ENCODE measurements around the gene RPS25. TPM values are rescaled to one million over a fixed set of nuclear protein-coding genes. Genes with fewer than 3 reads are reported as not detected.
"Not testable (repeated sequence)": the region's sequence is repeated elsewhere in the genome, so short reads cannot be mapped to it uniquely, and the experiment has no call there.

Gene RPS25
- total and polyA plus RNA-seq, 10 of the 15 experiments (the other 5 are each of a cell fraction or from before 2014, with no cell fraction given), result 886 to 3,746 (median 3,066) TPM

DNA sequence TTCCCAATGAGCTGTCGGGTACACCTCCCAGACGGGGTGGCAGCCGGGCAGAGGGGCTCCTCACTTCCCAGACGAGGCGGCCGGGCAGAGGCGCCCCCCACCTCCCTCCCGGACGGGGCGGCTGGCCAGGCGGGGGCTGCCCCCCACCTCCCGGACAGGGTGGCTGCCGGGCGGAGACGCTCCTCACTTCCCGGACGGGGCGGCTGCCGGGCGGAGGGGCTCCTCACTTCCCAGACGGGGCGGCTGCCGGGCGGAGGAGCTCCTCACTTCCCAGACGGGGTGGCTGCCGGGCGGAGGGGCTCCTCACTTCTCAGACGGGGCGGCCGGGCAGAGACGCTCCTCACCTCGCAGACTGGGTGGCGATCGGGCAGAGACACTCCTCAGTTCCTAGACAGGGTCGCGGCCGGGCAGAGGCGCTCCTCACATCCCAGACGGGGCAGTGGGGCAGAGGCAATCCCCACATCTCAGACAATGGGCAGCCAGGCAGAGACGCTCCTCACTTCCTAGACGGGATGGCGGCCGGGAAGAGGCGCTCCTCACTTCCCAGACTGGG, 26.6 kb downstream of the RPS25 start:
- intact Hi-C loops (cut with micrococcal nuclease; ENCODE audit: unreplicated experiment); H3K36me3 ChIP-seq (ENCODE audit: control insufficient read depth in 2 of 2, insufficient read depth in 2 of 2, low read length in 1 of 2); H3K27me3 ChIP-seq (replicated peaks in 1 of 2; ENCODE audit: control insufficient read depth in 2 of 2, insufficient read depth in 2 of 2, low read length in 1 of 2); H3K9me3 ChIP-seq (replicated peaks; ENCODE audit: control insufficient read depth, insufficient read depth, low read length); H2AFZ ChIP-seq (ENCODE audit: control insufficient read depth, low read depth, low read length); H3K9ac ChIP-seq (ENCODE audit: control insufficient read depth, insufficient read depth, low read length); POLR2A ChIA-PET; H3K4me3 ChIP-seq; H4K20me1 ChIP-seq (ENCODE audit: control insufficient read depth, insufficient read depth); FAIRE-seq; ATAC-seq; H3K4me2 ChIP-seq (ENCODE audit: control insufficient read depth, insufficient read depth); RAD21 ChIA-PET (ENCODE audit: unreplicated experiment); in situ Hi-C loops (cut with MboI); H3K79me2 ChIP-seq (ENCODE audit: control insufficient read depth, insufficient read depth, low read length); SMC1A ChIA-PET (ENCODE audit: uncharacterized antibody, unreplicated experiment); H3K4me1 ChIP-seq (ENCODE audit: control insufficient read depth, insufficient read depth, low read length); BruUV-seq (replicated peaks); DNase-seq (ENCODE audit: low read depth, low spot score); H3K27ac ChIP-seq (ENCODE audit: control insufficient read depth, insufficient read depth): not testable (repeated sequence)
- CTCF ChIA-PET, result interaction anchor here (0.6 kb wide), 1 partner anchor 354 kb away, joined by 3 read pairs; no protein-coding TSS in a partner anchor
- 98% methylated on average over 19 of the region's 44 CpGs for WGBS (ENCODE audit: insufficient coverage, insufficient replicate concordance, low lambda C conversion rate, missing lambda C conversion rate)

DNA sequence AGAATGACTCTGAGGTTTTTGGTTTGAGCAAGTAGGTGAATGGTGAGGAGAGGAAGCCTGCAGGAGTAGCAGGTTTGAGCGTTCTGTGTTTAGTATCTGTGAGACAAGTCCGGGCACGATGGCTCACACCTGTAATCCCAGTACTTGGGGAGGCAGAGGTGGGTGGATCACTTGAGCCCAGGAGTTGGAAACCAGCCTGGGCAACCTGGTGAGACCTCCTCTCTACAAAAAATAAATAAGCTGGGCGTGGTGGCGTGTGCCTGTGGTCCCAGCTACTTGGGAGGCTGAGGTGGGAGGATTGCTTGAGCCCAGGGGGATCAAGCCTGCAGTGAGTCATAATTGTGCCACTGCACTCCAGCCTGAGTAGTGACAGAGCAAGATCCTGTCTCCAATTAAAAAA, 29.9 kb downstream of the RPS25 start:
- no TSS peak for BruUV-seq (replicated peaks)
- ATAC-seq (no peak), DNase-seq (ENCODE audit: low read depth, low spot score) (no peak), FAIRE-seq (no peak)
- no peaks in the 10 kb centered on the region for H3K79me2 ChIP-seq (ENCODE audit: control insufficient read depth, insufficient read depth, low read length)
- ChIA-PET SMC1A (ENCODE audit: uncharacterized antibody, unreplicated experiment) (no interaction called here), POLR2A (interaction anchor here (0.6 kb wide), 1 partner anchor 261 kb away, joined by 3 read pairs; no protein-coding TSS in a partner anchor), CTCF (no interaction called here), RAD21 (ENCODE audit: unreplicated experiment) (no interaction called here)
- in situ Hi-C loops (cut with MboI) (no loop called here), intact Hi-C loops (cut with micrococcal nuclease; ENCODE audit: unreplicated experiment) (no loop called here)
- H3K9ac ChIP-seq (ENCODE audit: control insufficient read depth, insufficient read depth, low read length), result no peak overlapping the region
- no peak overlapping the region for H3K4me2 ChIP-seq (ENCODE audit: control insufficient read depth, insufficient read depth)
- H3K27me3 ChIP-seq (replicated peaks in 1 of 2; ENCODE audit: control insufficient read depth in 2 of 2, insufficient read depth in 2 of 2, low read length in 1 of 2), result no peaks in the 10 kb centered on the region; a peak in 1 of 4 replicates
- H3K9me3 ChIP-seq (replicated peaks; ENCODE audit: control insufficient read depth, insufficient read depth, low read length), result no peaks in the 10 kb centered on the region
- TF ChIP-seq, protein P1, sequence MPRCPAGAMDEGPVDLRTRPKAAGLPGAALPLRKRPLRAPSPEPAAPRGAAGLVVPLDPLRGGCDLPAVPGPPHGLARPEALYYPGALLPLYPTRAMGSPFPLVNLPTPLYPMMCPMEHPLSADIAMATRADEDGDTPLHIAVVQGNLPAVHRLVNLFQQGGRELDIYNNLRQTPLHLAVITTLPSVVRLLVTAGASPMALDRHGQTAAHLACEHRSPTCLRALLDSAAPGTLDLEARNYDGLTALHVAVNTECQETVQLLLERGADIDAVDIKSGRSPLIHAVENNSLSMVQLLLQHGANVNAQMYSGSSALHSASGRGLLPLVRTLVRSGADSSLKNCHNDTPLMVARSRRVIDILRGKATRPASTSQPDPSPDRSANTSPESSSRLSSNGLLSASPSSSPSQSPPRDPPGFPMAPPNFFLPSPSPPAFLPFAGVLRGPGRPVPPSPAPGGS (IDR thresholded peaks at IDR 0.05; ENCODE audit: borderline replicate concordance, insufficient read depth, low read depth, low read length, poor library complexity, severe bottlenecking), result peak; percentile 41
- TF ChIP-seq, protein P2, sequence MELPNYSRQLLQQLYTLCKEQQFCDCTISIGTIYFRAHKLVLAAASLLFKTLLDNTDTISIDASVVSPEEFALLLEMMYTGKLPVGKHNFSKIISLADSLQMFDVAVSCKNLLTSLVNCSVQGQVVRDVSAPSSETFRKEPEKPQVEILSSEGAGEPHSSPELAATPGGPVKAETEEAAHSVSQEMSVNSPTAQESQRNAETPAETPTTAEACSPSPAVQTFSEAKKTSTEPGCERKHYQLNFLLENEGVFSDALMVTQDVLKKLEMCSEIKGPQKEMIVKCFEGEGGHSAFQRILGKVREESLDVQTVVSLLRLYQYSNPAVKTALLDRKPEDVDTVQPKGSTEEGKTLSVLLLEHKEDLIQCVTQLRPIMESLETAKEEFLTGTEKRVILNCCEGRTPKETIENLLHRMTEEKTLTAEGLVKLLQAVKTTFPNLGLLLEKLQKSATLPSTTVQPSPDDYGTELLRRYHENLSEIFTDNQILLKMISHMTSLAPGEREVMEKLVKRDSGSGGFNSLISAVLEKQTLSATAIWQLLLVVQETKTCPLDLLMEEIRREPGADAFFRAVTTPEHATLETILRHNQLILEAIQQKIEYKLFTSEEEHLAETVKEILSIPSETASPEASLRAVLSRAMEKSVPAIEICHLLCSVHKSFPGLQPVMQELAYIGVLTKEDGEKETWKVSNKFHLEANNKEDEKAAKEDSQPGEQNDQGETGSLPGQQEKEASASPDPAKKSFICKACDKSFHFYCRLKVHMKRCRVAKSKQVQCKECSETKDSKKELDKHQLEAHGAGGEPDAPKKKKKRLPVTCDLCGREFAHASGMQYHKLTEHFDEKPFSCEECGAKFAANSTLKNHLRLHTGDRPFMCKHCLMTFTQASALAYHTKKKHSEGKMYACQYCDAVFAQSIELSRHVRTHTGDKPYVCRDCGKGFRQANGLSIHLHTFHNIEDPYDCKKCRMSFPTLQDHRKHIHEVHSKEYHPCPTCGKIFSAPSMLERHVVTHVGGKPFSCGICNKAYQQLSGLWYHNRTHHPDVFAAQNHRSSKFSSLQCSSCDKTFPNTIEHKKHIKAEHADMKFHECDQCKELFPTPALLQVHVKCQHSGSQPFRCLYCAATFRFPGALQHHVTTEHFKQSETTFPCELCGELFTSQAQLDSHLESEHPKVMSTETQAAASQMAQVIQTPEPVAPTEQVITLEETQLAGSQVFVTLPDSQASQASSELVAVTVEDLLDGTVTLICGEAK (IDR thresholded peaks at IDR 0.05; ENCODE audit: borderline replicate concordance), result no peak
- no peak overlapping the region for H3K27ac ChIP-seq (ENCODE audit: control insufficient read depth, insufficient read depth)
- no peak overlapping the region for H2AFZ ChIP-seq (ENCODE audit: control insufficient read depth, low read depth, low read length)
- WGBS (ENCODE audit: insufficient coverage, insufficient replicate concordance, low lambda C conversion rate, missing lambda C conversion rate), result 96% methylated on average over 5 of the region's 5 CpGs
- no peaks in the 10 kb centered on the region for H3K4me1 ChIP-seq (ENCODE audit: control insufficient read depth, insufficient read depth, low read length)
- no peaks in the 10 kb centered on the region for H4K20me1 ChIP-seq (ENCODE audit: control insufficient read depth, insufficient read depth)
- no peaks in the 10 kb centered on the region for H3K36me3 ChIP-seq (ENCODE audit: control insufficient read depth in 2 of 2, insufficient read depth in 2 of 2, low read length in 1 of 2)
- H3K4me3 ChIP-seq, result no peak overlapping the region
